Natural killer cell (primary cell): ENCODE results near the gene FRRS1. TPM values are rescaled to one million over a fixed set of nuclear protein-coding genes. Genes with fewer than 3 reads are reported as not detected.

ENCODE experiments used
- ATAC-seq, 3 donors: fragments of 150-1000 bp in 2 of 3; fragments of 200-7000 bp in 1 of 3; cut with Tn5 transposase; 1 replicate in 1 of 3; 2 replicates in 2 of 3; pipeline ENCODE4 v1.10.0; 2021; ENCODE audit warnings: mild to moderate bottlenecking in 2 of 3, moderate library complexity in 2 of 3
- DNase-seq, 2 donors: peaks; one replicate each; pipeline versions ENCODE4 v3.0.0 to v3.0.0-alpha.2; 2013 to 2021; ENCODE audit warnings: mixed read lengths in 1 of 2
- H3K27ac ChIP-seq: one replicate; pipeline ENCODE4 v1.5.1; 2013; ENCODE audit warnings: mild to moderate bottlenecking, low read length
- H3K27me3 ChIP-seq: one replicate; pipeline ENCODE4 v1.6.1; 2013; ENCODE audit warnings: low read length; ENCODE audit not compliant: control insufficient read depth, insufficient read depth
- H3K36me3 ChIP-seq: one replicate; pipeline ENCODE4 v1.6.1; 2013; ENCODE audit warnings: low read length; ENCODE audit not compliant: control insufficient read depth, insufficient read depth
- H3K4me1 ChIP-seq: one replicate; pipeline ENCODE4 v1.6.1; 2013; ENCODE audit warnings: low read length; ENCODE audit not compliant: control insufficient read depth, insufficient read depth
- H3K4me3 ChIP-seq: one replicate; pipeline ENCODE4 v1.5.1; 2013; ENCODE audit warnings: low read length
- H3K9me3 ChIP-seq: one replicate; pipeline ENCODE4 v1.6.1; 2013; ENCODE audit warnings: low read length; ENCODE audit not compliant: control insufficient read depth, insufficient read depth
- H3K27ac Mint-ChIP-seq, 2 donors: one replicate each; pipeline ENCODE4 v1.8.0; 2022; ENCODE audit warnings: mild to moderate bottlenecking in 2 of 2, mixed read lengths in 2 of 2, moderate library complexity in 1 of 2
- H3K27me3 Mint-ChIP-seq, 2 donors: one replicate each; pipeline ENCODE4 v1.8.0; 2022; ENCODE audit warnings: low read depth in 2 of 2, mixed read lengths in 2 of 2
- H3K36me3 Mint-ChIP-seq: one replicate; pipeline ENCODE4 v1.8.0; 2022; ENCODE audit warnings: mixed read lengths
- H3K4me1 Mint-ChIP-seq, 2 donors: one replicate each; pipeline ENCODE4 v1.8.0; 2022; ENCODE audit warnings: mixed read lengths in 2 of 2
- H3K4me3 Mint-ChIP-seq: one replicate; pipeline ENCODE4 v1.8.0; 2022; ENCODE audit warnings: mild to moderate bottlenecking, moderate library complexity, mixed read lengths
- H3K9me3 Mint-ChIP-seq, 2 donors: one replicate each; pipeline ENCODE4 v1.8.0; 2022; ENCODE audit warnings: mixed read lengths in 2 of 2
- CTCF ChIP-seq: fragments of 200-600 bp; IDR thresholded peaks from one replicate; pipeline ENCODE4 v1.8.0; 2022; ENCODE audit warnings: antibody characterized with exemption
- WGBS: methylation state at CpG from one replicate; pipeline ENCODE4 v1.1.7; 2013; ENCODE audit warnings: missing lambda C conversion rate; ENCODE audit not compliant: insufficient coverage; 5-methylcytosine and 5-hydroxymethylcytosine counted together
- intact Hi-C: fragments of 100-400 bp; cut with micrococcal nuclease; formaldehyde crosslinking; loops from one replicate; pipeline ENCODE4 v1.14.2; 2022
- total RNA-seq, 4 donors: library from RNA; stranded (reverse); fragments of 120-200 nt in 1 of 4; gene quantifications; one replicate each; pipeline versions ENCODE4 v1.2.3 to v1.2.4, GENCODE V29; 2013 to 2022

Gene FRRS1
- total RNA-seq, 3 donors from 2014 or later (not counting 1 experiment from before 2014, with no cell fraction given) = 1.0 to 3.3 (median 3.0) TPM

GRCh38 chr1:99781798-99782197 is 15.4 kb upstream of the FRRS1 start:
- no peak for TF ChIP-seq CTCF
- Mint-ChIP-seq H3K27me3 (peaks cover 19 to 23% of the 10 kb centered on the region in 2 donors), H3K27ac (no peak overlapping the region), H3K9me3 (no peaks in the 10 kb centered on the region), H3K4me3 (no peak overlapping the region), H3K4me1 (peaks cover 4 to 6% of the 10 kb centered on the region in 2 donors), H3K36me3 (no peaks in the 10 kb centered on the region)
- H3K36me3 ChIP-seq = no peaks in the 10 kb centered on the region
- 95% methylated on average over 3 of the region's 3 CpGs for WGBS
- intact Hi-C loops = no loop called here
- ATAC-seq = no peak
- no peaks in the 10 kb centered on the region for H3K27me3 ChIP-seq
- no peak overlapping the region for H3K27ac ChIP-seq
- DNase-seq = no peak
- H3K4me1 ChIP-seq = peaks cover 5% of the 10 kb centered on the region
- H3K4me3 ChIP-seq = no peak overlapping the region
- no peaks in the 10 kb centered on the region for H3K9me3 ChIP-seq

GRCh38 chr1:99777752-99778151 is 11.3 kb upstream of the FRRS1 start:
- no peak overlapping the region for H3K4me3 Mint-ChIP-seq
- intact Hi-C loops = no loop called here
- no peak for TF ChIP-seq CTCF
- ATAC-seq (no peak), DNase-seq (no peak)
- WGBS = 70% methylated on average over 3 of the region's 3 CpGs
- Histone ChIP-seq H3K36me3 (no peaks in the 10 kb centered on the region), H3K27me3 (no peaks in the 10 kb centered on the region), H3K27ac (no peak overlapping the region), H3K9me3 (no peaks in the 10 kb centered on the region), H3K4me3 (no peak overlapping the region), H3K4me1 (no peaks in the 10 kb centered on the region)
- no peaks in the 10 kb centered on the region for H3K36me3 Mint-ChIP-seq
- H3K9me3 Mint-ChIP-seq = no peaks in the 10 kb centered on the region
- H3K27me3 Mint-ChIP-seq = peaks cover 19 to 21% of the 10 kb centered on the region in 2 donors
- H3K4me1 Mint-ChIP-seq = no peaks in the 10 kb centered on the region
- H3K27ac Mint-ChIP-seq = no peak overlapping the region

- Mint-ChIP-seq H3K36me3 (no peaks in the 10 kb centered on the region), H3K9me3 (no peaks in the 10 kb centered on the region), H3K4me1 (no peaks in the 10 kb centered on the region), H3K27ac (no peak overlapping the region), H3K4me3 (no peak overlapping the region), H3K27me3 (peaks cover 12 to 13% of the 10 kb centered on the region in 2 donors)
- DNase-seq = no peak
- ATAC-seq = no peak
- TF ChIP-seq CTCF = no peak
- H3K27me3 ChIP-seq = no peaks in the 10 kb centered on the region
- H3K9me3 ChIP-seq = no peaks in the 10 kb centered on the region
- H3K27ac ChIP-seq = no peak overlapping the region
- H3K4me3 ChIP-seq = no peak overlapping the region
- H3K4me1 ChIP-seq = no peaks in the 10 kb centered on the region
- intact Hi-C loops = no loop called here
- H3K36me3 ChIP-seq = no peaks in the 10 kb centered on the region
Measured at GRCh38 chr1:99776120-99776519, 9.7 kb upstream of the FRRS1 start.

- no peaks in the 10 kb centered on the region for H3K36me3 Mint-ChIP-seq
- 91% methylated on average over 3 of the region's 3 CpGs for WGBS
Measured at GRCh38 chr1:99772809-99773208, 6.4 kb upstream of the FRRS1 start.

More at GRCh38 chr1:99772809-99773208, 6.4 kb upstream of the FRRS1 start:
- no peak overlapping the region for H3K4me3 ChIP-seq
- no peaks in the 10 kb centered on the region for H3K36me3 ChIP-seq
- no peaks in the 10 kb centered on the region for H3K4me1 ChIP-seq
- no peak overlapping the region for H3K27ac Mint-ChIP-seq
- ATAC-seq = no peak
- H3K27ac ChIP-seq = no peak overlapping the region
- intact Hi-C loops = no loop called here
- H3K9me3 Mint-ChIP-seq = no peaks in the 10 kb centered on the region
- H3K27me3 Mint-ChIP-seq = peaks cover 3 to 5% of the 10 kb centered on the region in 2 donors
- TF ChIP-seq CTCF = no peak
- no peaks in the 10 kb centered on the region for H3K4me1 Mint-ChIP-seq
- no peak for DNase-seq
- no peaks in the 10 kb centered on the region for H3K9me3 ChIP-seq
- no peaks in the 10 kb centered on the region for H3K27me3 ChIP-seq
- no peak overlapping the region for H3K4me3 Mint-ChIP-seq
